ENCODE measurements around the gene ABO. TPM values are rescaled to one million over a fixed set of nuclear protein-coding genes. Genes with fewer than 3 reads are reported as not detected.

Gene ABO
- total RNA-seq, 2 donors from 2014 or later = 3.9 to 9.2 TPM

DNA sequence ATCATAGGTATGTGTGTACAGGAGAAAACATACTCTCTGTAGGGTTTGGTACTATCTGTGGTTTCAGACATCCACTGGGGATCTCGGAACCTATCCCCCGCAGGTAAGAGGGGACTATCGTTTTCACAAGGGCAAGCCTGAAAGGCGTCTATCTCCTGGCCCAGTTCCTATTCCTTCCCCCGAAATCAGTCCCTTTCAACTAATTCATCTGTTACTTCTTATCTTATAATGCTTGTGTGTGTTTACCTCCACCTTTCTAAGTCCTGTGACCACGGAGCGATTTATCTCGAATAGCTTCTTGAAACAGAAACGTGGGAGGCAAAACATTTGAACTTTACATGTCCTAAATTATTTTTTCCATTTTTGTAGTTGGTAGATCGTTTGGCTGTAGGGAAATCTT, 11.4 kb downstream of the ABO start:
- H3K4me3 ChIP-seq = no peak overlapping the region
- ATAC-seq (no peak), DNase-seq (no peak)
- H3K9me3 ChIP-seq = no peaks in the 10 kb centered on the region
- no peaks in the 10 kb centered on the region for H3K27me3 ChIP-seq
- no peaks in the 10 kb centered on the region for H3K36me3 ChIP-seq (replicated peaks in 1 of 2; ENCODE audit: insufficient read depth in 1 of 2, low read depth in 2 of 2)
- TF ChIP-seq POLR2A (IDR thresholded peaks at IDR 0.05) = no peak
- TF ChIP-seq, protein P1, sequence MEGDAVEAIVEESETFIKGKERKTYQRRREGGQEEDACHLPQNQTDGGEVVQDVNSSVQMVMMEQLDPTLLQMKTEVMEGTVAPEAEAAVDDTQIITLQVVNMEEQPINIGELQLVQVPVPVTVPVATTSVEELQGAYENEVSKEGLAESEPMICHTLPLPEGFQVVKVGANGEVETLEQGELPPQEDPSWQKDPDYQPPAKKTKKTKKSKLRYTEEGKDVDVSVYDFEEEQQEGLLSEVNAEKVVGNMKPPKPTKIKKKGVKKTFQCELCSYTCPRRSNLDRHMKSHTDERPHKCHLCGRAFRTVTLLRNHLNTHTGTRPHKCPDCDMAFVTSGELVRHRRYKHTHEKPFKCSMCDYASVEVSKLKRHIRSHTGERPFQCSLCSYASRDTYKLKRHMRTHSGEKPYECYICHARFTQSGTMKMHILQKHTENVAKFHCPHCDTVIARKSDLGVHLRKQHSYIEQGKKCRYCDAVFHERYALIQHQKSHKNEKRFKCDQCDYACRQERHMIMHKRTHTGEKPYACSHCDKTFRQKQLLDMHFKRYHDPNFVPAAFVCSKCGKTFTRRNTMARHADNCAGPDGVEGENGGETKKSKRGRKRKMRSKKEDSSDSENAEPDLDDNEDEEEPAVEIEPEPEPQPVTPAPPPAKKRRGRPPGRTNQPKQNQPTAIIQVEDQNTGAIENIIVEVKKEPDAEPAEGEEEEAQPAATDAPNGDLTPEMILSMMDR (IDR thresholded peaks at IDR 0.05) = no peak
- peaks cover 10% of the 10 kb centered on the region for H3K4me1 ChIP-seq
- intact Hi-C loops (cut with DNase I) = no loop called here
- no peak overlapping the region for H3K27ac ChIP-seq
- 73 to 74% methylated on average over 10 of the region's 10 CpGs for WGBS, 2 donors

DNA sequence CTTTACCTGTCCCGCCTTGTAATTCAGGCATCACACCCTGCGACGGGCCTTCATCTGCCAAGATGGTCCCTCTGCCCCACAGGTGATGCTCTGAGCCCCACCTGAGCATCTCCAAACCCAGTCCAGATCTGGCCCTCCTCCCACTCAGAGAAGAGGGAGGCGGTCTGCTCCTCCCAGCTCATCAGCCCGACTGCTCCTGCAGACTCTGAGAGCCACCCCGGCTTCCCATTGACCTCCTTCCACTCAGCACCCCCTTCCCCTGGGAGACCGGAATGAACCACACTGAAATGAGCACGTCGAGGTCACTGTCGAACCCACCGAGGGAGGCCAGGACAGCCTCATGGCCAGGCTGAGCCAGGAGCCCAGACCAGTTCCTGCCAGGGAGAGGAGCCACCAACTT, 12.8 kb downstream of the ABO start:
- H3K27me3 ChIP-seq = no peaks in the 10 kb centered on the region
- no peaks in the 10 kb centered on the region for H3K36me3 ChIP-seq (replicated peaks in 1 of 2; ENCODE audit: insufficient read depth in 1 of 2, low read depth in 2 of 2)
- H3K4me3 ChIP-seq = no peak overlapping the region
- ATAC-seq (no peak), DNase-seq (no peak)
- H3K27ac ChIP-seq = no peak overlapping the region
- intact Hi-C loops (cut with DNase I) = no loop called here
- peaks cover 5% of the 10 kb centered on the region for H3K4me1 ChIP-seq
- WGBS, 2 donors = 87 to 91% methylated on average over 8 to 11 of the region's 11 CpGs
- no peak for TF ChIP-seq POLR2A (IDR thresholded peaks at IDR 0.05)
- TF ChIP-seq, protein P1 (IDR thresholded peaks at IDR 0.05) = no peak
- H3K9me3 ChIP-seq = no peaks in the 10 kb centered on the region

DNA sequence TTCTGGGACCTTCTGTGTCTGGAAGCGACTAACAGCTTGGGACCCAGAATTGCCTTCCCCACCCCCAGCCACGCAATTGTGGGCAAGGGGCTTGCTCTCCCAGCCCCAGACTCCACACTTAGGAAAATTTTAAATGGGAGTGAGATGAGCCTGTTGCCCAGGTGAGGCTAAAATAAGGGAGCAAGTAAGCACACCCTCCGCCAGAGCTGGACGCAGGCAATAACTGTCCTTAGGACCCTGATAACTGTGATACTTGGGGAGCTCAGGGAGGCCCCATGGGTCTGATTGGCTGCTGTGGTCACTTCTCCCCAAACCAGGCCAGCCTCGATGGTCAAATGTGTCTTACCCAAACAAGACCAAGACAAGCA, 13.3 kb downstream of the ABO start:
- Histone ChIP-seq H3K4me1 (peaks cover 3% of the 10 kb centered on the region), H3K27me3 (no peaks in the 10 kb centered on the region), H3K36me3 (replicated peaks in 1 of 2; ENCODE audit: insufficient read depth in 1 of 2, low read depth in 2 of 2) (no peaks in the 10 kb centered on the region), H3K9me3 (no peaks in the 10 kb centered on the region), H3K4me3 (no peak overlapping the region), H3K27ac (no peak overlapping the region)
- ATAC-seq (no peak), DNase-seq (no peak)
- intact Hi-C loops (cut with DNase I) = no loop called here
- WGBS, 2 donors = 92 to 93% methylated on average over 4 to 5 of the region's 5 CpGs
- no peak for TF ChIP-seq POLR2A (IDR thresholded peaks at IDR 0.05)
- TF ChIP-seq, protein P1 (IDR thresholded peaks at IDR 0.05) = no peak

DNA sequence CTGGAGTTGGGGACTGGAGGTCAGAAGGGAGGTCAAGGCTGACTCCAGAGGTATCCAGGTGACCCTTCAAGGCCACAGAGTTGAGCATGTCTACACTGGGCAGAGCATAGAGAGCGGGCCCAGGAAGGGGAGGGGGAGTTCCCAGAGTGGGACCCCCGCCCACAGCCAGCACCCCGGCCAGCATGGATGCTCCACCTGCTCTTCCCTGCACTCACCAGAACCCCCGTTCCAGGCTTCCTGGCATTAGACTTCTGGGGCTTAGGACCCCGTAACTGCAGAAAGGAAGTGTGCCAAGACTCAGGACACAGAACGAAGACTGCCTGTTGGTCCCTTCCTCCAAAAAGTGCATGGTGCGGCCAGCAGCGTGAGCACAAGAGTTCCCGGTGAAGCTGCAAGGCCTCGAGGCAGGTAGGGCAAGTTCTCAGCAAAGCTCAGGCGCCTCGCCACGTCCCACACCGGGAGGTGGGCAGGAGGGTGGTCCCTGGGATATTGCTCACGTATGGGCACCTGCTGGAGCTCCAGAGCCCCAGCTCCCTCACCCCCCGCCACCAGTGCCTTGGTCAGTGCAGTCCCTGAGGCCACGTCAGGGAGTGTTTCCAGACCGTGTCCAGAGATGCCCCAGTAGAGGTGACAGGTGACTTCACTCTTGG, 13.8 kb downstream of the ABO start:
- ATAC-seq = no peak
- Histone ChIP-seq H3K27ac (no peak overlapping the region), H3K27me3 (no peaks in the 10 kb centered on the region), H3K9me3 (no peaks in the 10 kb centered on the region), H3K4me3 (no peak overlapping the region), H3K36me3 (replicated peaks in 1 of 2; ENCODE audit: insufficient read depth in 1 of 2, low read depth in 2 of 2) (no peaks in the 10 kb centered on the region), H3K4me1 (no peaks in the 10 kb centered on the region)
- DNase-seq = no peak
- intact Hi-C loops (cut with DNase I) = no loop called here
- WGBS, 2 donors = 81 to 92% methylated on average over 8 to 18 of the region's 18 CpGs
- TF ChIP-seq POLR2A (IDR thresholded peaks at IDR 0.05) = no peak
- TF ChIP-seq, protein P1 (IDR thresholded peaks at IDR 0.05) = no peak
